HG02623 (cell line): Measurements from ENCODE around the gene EVC.
"Not testable (repeated sequence)": the region's sequence is repeated elsewhere in the genome, so short reads cannot be mapped to it uniquely, and the experiment has no call there.

Experiments
- ATAC-seq: cut with Tn5 transposase; IDR thresholded peaks from one replicate; pipeline ENCODE4 v1.9.1; 2021; ENCODE audit warnings: moderate library complexity; ENCODE audit not compliant: unreplicated experiment

Gene EVC

DNA sequence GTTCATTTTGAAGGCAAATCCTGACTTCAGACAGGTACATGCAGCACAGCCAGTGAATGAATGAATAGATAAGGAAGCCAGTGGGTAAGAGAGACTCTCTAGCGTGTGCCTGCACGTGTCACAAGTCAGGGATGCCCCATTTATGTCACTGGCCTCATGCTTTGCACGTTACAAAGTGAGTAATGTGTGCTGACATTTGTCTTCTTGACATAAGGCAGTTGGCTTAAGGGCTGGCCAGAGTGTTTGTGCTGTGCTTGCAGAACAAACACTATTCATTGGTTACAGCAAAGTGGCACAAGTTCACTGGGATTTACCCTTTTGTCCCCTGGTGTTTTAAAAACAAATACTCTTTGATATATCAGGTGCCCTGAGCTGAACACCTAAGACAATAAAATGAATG is 125.9 kb downstream of the EVC start:
- no peak for ATAC-seq

DNA sequence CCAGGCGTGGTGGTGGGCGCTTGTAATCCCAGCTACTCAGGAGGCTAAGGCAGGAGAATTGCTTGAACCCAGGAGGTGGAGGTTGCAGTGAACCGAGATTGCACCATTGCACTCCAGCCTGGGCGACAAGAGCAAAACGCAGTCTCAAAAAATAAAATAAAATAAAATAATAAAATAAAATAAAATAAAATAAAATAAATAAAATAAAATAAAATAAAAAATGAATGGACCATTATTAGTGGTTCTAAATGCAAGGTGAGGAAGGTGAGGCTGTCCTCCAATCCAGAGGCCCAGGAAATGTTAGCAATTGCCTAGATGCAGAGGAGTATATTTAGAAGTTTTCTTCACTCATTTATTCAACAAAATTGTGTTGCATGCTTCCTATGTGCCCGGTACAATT is 126.5 kb downstream of the EVC start:
- ATAC-seq, result not testable (repeated sequence)

DNA sequence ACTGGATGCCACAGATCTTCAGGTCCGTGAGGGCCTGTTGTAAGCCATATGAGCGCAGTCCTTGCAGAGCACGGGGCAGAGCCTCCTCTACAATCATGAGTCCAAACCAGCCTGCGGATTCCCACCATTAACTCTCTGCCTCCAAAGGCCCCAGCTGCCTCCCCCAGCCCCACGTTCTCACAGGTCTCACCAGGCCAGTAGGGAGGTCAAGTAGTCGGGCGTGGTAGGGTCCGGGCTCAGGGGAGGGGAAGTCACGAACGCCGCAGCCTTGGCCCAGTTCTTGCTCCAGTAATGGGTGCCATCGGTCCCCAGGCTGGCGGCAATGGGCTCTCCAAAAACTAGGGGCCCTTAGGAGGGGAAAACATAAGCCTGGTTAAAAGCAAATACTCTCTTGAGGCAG is 128.3 kb downstream of the EVC start:
- no peak for ATAC-seq

DNA sequence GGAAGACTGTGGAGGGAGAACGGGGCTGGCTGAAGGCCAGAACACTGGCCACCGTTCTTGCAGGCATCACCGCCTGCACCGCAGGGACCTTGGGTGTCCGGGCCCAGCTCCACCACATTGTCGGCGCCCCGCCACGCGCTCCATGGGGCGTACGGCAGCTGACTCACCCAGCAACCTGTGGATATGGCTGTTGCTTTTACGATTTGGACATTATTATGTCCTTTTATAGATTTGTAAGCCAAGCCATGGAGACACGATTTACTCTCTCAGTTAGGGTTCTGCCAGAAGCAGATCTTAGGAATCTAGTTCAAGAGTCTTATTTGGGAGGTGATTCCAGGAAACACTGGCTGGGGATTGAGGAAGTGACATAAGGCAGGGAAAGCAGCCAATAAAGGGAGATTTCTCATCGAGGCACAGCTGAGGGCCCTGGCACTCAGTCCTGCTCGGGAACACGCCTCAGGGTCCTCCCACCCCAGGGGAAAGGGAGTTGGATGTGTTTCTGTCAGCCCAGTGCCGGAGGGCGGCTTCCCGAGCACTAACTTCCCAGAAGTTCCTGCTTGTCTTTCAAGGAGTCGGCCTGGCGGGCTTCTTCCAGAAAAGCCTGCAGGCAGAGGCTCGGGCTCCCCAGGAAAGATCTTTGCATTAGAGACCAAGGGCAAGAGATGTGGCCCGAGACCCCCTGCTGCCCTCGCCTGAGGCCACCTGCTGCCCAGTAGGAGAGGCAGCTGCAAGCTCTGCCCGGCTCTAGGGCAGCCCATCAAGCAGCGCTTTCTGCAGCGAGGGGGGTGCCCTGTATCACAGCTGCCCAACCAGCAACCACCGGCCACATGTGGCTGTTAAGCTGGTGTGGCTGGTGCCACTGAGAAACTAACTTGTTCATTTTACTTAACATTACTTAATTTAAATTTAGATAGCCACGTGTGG is 129.0 kb downstream of the EVC start:
- ATAC-seq, result no peak

DNA sequence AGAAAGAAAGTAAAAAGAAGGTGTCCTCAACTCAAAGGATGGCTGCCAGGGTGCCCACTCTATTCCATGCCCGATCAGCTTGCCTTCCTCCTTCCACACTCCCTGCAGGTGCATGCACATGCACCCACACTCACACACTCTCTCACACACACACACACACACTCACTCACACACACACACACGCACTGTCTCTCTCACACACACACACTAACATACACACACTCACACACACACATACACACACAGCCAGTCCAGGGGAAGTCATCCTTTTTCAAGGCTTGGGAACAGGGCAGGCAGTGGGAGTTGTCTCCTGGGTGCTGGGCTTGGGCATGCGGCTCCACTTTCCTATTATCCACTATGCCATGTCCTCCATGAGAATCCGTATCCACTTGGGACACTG is 131.5 kb downstream of the EVC start:
- ATAC-seq, result no peak

DNA sequence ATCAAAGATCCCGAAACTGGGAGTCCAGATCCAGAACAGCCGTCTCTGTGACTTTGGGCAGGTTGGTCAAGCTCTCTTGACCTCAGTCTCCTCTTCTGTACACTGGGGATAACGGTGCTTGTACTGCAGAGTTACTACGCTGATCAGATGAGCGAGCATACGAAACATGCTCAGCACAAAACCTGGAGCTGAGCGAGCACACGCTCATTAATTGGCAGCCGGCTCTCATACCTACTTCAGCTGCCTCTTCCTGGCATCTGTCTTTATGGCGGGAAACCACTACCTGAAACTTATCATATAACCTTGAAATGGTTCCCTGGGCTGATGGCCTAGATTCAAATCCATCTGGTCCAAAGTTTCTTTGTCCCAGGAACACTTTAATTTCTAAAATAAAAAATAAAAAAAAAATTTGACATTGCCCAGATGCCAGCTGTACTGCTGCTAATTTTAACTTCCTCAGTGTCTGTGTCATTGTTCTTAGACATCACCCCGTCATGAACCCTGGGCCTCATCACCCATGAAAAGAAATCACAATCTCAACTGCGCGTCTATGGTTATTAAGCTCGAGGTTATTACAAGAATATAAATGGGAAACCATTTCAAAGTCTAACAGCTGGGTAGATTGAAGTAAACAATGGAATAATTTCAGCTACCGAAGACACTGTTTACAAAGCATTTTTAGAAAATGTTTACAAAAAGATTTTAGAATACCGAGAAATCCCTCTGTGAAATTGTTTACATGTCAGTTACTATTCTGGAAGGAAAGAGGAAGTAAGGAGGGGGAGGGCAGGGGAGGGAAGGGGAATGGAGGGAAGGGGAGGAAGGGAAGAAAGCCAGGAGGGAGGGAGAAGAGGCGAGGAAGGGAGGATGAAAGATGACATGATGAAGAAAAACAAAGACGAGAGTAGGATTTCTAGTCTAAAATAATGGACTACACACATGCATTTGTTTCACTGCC is 132.9 kb downstream of the EVC start:
- ATAC-seq, result no peak

DNA sequence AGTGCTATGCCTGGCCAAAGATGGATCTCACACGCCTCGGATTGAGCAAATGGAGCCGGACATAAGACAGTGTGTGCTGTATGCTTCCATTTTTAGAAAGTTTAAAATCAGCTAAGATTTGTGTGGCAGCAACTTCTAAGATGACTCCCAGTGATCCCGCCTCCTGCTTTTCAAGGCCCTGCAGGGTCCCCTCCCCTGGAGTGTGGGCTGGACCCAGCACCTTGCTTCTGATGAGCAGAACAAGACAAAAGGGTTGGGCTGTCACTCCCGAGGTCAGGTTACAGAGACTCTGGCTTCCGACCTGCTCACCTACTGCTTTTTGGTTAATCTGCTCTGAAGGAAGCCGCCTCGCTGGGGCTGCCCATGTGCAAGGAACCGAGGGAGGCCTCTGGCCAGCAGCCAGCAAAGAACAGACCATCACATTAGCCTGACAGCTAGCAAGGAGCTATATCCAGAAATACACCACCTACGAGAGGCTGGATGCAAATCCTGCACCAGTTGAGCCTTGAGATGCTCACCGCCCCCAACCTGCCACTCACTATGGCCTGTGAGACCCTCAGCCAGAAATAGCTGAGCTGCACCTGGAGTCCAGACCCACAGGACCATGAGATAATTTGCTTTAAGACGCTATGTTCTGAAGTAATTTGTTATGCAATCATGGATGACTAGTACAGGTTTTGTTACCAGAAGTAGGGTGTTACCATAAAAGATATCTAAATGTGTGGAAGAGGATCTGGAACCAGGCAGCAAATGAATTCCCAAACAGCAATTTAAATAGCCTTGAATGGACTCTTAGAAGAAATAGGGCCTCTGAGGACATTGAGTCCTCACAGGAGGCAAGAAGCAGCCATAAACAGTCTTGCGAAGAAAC is 134.3 kb downstream of the EVC start:
- ATAC-seq, result no peak

DNA sequence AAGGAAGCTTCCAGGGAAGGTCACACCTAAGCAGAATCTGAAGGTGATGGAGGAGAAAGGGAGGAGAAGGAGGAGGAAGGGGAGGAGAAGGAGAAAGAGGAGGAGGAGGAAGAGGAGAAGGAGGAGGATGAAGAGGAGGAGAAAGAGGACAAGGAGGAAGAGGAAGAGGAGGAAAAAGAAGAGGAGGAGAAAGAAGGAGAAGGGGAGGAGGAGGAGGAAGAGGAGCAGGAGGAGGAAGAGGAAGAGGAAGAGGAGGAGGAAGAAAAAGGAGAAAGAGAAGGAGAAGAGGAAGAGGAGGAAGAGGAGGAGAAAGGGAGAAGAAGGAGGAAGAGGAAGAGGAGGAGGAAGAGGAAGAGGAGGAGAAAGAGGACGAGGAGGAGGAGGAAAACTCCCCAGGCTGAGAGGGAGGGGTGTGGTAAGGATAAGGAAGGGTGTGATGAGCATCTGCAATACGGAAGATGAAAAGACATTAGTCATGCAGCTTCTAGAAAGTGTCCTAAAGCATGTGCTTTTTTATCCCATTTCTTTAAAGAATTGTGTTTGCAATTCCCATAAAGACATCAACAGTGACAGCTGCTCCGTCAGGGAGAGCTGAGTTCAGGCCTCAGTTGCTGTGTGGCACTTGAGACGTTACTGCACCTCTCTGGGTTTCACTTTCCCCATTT is 140.8 kb downstream of the EVC start:
- no peak for ATAC-seq

DNA sequence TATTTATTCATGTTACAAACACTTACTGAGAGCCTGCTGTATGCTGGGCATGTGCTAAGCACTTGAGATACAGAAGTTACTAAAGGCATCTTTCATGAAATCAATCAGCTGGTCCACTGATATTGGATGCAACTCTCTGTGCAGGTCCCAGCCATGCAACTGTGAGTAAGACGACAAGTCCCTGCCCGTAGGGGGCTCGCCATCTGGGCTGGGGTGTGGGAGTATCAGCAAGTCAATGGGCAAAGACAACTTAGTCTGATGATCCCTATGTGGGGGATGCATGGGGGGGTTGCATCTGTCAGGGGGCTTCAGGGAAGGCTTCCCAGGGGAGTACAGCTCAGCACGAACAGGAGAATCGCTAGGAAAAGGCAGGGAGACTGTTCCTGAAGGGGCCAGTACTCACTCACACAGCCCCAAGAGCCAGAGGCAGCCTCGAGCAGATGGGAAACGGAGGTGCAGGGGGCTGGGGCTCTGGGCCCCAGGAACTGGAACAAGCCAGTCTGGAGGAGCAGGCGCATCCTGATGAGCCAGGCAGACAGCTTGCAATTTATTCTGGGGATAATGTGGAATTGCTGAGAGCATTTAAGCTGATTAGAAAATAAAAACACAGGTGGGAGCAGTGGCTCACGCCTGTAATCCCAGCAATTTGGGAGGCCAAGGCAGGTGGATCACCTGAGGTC is 141.7 kb downstream of the EVC start:
- no peak for ATAC-seq

DNA sequence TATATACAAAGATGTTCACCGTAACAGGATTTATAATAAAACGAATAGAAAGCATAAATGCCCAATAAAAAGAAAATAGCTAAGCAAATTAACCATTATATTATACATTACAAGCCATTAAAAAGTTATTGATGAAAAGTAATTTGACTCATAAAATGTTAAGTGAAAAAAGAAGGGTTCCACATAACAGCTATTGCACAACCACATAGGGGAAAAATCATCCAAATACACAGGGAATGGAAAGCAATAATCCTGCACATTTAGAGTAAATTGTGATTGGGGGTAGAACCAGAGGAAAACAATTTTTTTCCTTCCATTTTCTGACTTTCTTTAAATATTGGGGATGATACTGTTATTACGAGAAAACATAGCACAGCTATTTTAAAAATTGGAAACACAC is 143.9 kb downstream of the EVC start:
- no peak for ATAC-seq

DNA sequence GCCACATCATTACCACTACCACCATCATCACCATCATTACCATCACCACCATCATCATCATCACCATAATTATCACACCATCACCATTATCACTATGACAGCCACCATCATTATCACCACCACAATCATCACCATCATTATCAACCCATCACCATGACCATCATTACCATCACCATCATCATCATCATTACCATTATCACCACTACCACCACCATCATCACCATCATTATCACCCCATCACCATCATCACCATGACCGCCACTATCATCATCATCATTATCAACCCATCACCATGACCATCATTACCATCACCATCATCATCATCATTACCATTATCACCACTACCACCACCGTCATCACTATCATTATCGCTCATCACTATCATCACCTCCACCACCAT is 145.4 kb downstream of the EVC start:
- ATAC-seq, result not testable (repeated sequence)

DNA sequence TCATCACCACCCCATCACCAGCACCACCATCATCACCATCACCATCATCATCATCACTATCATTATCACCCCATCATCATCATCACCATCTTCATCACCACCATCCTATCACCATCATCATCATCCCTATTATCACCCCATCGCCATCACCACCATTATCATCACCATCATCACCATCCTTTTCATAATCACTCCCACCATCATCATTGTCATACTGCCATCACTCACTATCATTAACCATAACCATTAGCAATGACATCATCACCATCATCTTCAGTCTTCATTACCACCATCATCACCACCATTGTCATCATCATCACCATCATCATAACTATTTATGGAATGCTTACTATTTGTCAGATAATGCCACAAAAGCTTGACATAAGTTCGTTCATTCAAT is 146.2 kb downstream of the EVC start:
- ATAC-seq, result no peak

DNA sequence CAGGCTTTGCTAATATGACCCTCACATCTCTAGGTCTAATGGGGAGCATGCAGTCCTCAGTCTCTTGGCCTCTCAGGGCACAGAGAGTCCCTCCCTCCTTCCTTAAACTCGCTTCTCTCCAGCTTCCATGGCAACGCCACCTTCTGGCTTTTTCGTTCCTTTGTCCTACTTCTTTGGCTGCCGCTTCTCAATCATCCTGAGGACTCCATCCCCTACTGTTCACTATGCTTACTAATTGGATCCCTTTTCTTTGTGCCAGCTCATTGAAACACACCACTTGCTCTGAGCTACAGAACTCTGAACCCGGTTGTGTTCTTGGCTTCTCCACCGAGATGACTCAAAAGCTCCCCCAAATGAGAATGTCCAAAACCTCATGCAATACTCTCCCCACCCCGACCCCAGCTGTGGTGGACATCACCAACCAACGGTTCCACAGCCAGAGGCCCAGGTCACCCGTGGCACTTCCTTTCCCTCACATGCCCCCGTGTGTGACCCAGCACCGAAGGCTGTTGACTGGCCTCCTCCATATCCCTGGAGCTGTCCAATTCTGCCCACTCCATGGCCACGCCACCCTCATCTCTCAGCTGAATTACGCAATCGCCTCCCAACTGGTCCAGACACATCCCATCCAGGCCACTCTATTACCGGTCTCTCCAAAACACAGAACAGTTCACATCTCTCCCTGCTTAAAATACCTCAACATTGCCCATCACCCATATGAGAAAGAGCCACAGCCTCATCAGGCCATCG is 147.2 kb downstream of the EVC start:
- no peak for ATAC-seq

DNA sequence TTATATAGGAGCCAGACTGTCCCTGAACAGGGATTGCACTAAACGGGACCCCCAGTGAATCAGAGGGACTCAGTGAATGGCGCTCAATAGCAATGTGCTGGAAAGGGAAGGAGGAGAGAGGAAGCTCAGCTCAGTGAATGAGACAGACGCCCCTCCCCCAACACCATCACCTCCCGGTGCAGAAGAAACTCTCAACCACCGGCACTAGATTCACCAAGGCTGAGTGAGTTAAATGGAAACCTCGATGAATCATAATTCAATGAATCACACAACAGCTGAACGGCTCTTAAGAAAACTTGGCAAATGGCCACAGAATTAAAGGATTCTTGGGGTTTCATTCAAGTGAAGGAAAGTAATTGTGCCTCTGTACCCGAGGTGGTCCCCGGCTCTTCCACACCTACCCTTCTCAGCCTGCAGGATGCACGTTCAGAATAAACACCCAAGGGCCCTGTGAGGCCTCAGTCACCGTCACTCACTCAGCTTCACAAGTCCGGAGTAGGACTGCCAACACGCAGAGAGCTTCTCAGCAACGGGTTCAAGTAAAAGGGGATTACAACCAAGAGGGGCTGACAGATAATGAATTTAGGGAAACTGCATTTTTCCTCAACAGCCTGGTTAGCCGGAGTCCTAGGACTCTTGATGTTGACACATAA is 152.6 kb downstream of the EVC start:
- ATAC-seq, result no peak
